AML-193 (cell line): ENCODE measurements around the gene YPEL1.
"Not testable (repeated sequence)": the region's sequence is repeated elsewhere in the genome, so short reads cannot be mapped to it uniquely, and the experiment has no call there.

ENCODE experiments used
- DNase-seq, 2 experiments: peaks; one replicate each; lab custom pipeline; 2025; lab: John Stamatoyannopoulos, UW

The YPEL1 gene

GRCh38 chr22:21699643-21700042 lies 36.0 kb downstream of the YPEL1 start:
- no peak for DNase-seq

GRCh38 chr22:21698430-21699329 lies 36.9 kb downstream of the YPEL1 start:
- no peak for DNase-seq

GRCh38 chr22:21697880-21698279 lies 37.7 kb downstream of the YPEL1 start:
- no peak for DNase-seq

GRCh38 chr22:21697021-21697771 lies 38.4 kb downstream of the YPEL1 start:
- no peak for DNase-seq

GRCh38 chr22:21696115-21696514 lies 39.5 kb downstream of the YPEL1 start:
- DNase-seq = no peak

- DNase-seq = no peak
These were observed 40.0 kb downstream of the YPEL1 start for GRCh38 chr22:21695430-21696085.

- no peak for DNase-seq
These were observed 40.7 kb downstream of the YPEL1 start for GRCh38 chr22:21694795-21695429.

- no peak for DNase-seq
These were observed 41.2 kb downstream of the YPEL1 start for GRCh38 chr22:21694394-21694793.

GRCh38 chr22:21693999-21694341 lies 41.6 kb downstream of the YPEL1 start:
- no peak for DNase-seq

GRCh38 chr22:21693333-21693998 lies 42.1 kb downstream of the YPEL1 start:
- no peak for DNase-seq

- not testable (repeated sequence) for DNase-seq
These were observed 42.7 kb downstream of the YPEL1 start for GRCh38 chr22:21692856-21693255.

GRCh38 chr22:21691816-21692215 lies 43.8 kb downstream of the YPEL1 start:
- no peak for DNase-seq

- no peak for DNase-seq
These were observed 45.2 kb downstream of the YPEL1 start for GRCh38 chr22:21690401-21690801.

- no peak for DNase-seq
These were observed 46.8 kb downstream of the YPEL1 start for GRCh38 chr22:21688706-21689381.

GRCh38 chr22:21688341-21688705 lies 47.3 kb downstream of the YPEL1 start:
- no peak for DNase-seq

- DNase-seq = no peak
These were observed 47.8 kb downstream of the YPEL1 start for GRCh38 chr22:21687685-21688259.

GRCh38 chr22:21686634-21687393 lies 48.8 kb downstream of the YPEL1 start:
- DNase-seq = no peak

- DNase-seq = no peak
These were observed 49.4 kb downstream of the YPEL1 start for GRCh38 chr22:21686193-21686608.

- DNase-seq = no peak
These were observed 50.5 kb downstream of the YPEL1 start for GRCh38 chr22:21685164-21685513.

- no peak for DNase-seq
These were observed 51.0 kb downstream of the YPEL1 start for GRCh38 chr22:21684492-21685163.
